ENCODE results near the gene USP53. TPM values are rescaled to one million over a fixed set of nuclear protein-coding genes. Genes with fewer than 3 reads are reported as not detected.
A peak's percentile ranks its signal among the peaks of the same experiment; 100 is the strongest.

Gene USP53
- total and polyA plus RNA-seq, 2 of the 13 experiments (the other 11 are each of a cell fraction or from before 2014, with no cell fraction given) = 5.3 to 8.1 TPM

- peak in 1 of 2 experiments; percentile 22; a peak in 2 of 4 replicates for TF ChIP-seq HMGXB4 (CRISPR knock-in tag; IDR thresholded peaks at IDR 0.05; ENCODE audit: borderline replicate concordance in 1 of 2, low read depth in 1 of 2)
- TF ChIP-seq ZNF44 (CRISPR knock-in tag; IDR thresholded peaks at IDR 0.05) = no peak
- no peak for TF ChIP-seq ZNF605 (CRISPR knock-in tag; IDR thresholded peaks at IDR 0.05)
- TF ChIP-seq ATRX (CRISPR knock-in tag; IDR thresholded peaks at IDR 0.05; ENCODE audit: borderline replicate concordance) = no peak
- TF ChIP-seq AFF4 (CRISPR knock-in tag; IDR thresholded peaks at IDR 0.05) = no peak
- peak; percentile 48; the same call in 1 of the 2 replicates for TF ChIP-seq POLR2G (IDR thresholded peaks at IDR 0.05; ENCODE audit: low read depth, low read length)
- TF ChIP-seq ZNF607 (CRISPR knock-in tag; IDR thresholded peaks at IDR 0.05; ENCODE audit: borderline replicate concordance) = no peak
- TF ChIP-seq ZNF652 (CRISPR knock-in tag; IDR thresholded peaks at IDR 0.05; ENCODE audit: borderline replicate concordance, low read depth) = peak; percentile 97
- TF ChIP-seq NFATC3 (CRISPR knock-in tag; IDR thresholded peaks at IDR 0.05) = no peak
- TF ChIP-seq SPEN (CRISPR knock-in tag; IDR thresholded peaks at IDR 0.05; ENCODE audit: low read depth) = no peak; the same call in 1 of the 2 replicates
- no peak for TF ChIP-seq ATF3 (CRISPR knock-in tag; IDR thresholded peaks at IDR 0.05)
Observed at GRCh38 chr4:119299260-119299671, 86.8 kb downstream of the USP53 start (continued).
